GM12878 (cell line): ENCODE measurements around the gene ZBTB6. TPM values are rescaled to one million over a fixed set of nuclear protein-coding genes. Genes with fewer than 3 reads are reported as not detected.

ENCODE experiments used
- ATAC-seq: fragments of 200-7000 bp; cut with Tn5 transposase; 3 replicates; pipeline ENCODE4 v1.9.1; 2020; ENCODE audit warnings: mild to moderate bottlenecking, moderate library complexity
- BruUV-seq: library from RNA; stranded (reverse); fragments of 400-500 nt; replicated peaks from 2 replicates; lab custom pipeline; 2021; lab: Mats Ljungman, UMichigan
- CTCF ChIA-PET: fragments of 300-600 bp; sonication (Branson Sonifier 250); formaldehyde crosslinking; extraction: SDS; loops from one replicate; lab custom pipeline; 2021; ENCODE audit warnings: inconsistent platforms; lab: Yijun Ruan, JAX
- POLR2A ChIA-PET: fragments of 350-600 bp; formaldehyde crosslinking; extraction: SDS; loops from one replicate; lab custom pipeline; 2021; ENCODE audit warnings: inconsistent platforms; lab: Charles Lee
- RAD21 ChIA-PET: fragments of 300-600 bp; sonication (Branson Sonifier 250); formaldehyde crosslinking; loops from one replicate; lab custom pipeline; 2023; ENCODE audit warnings: antibody characterized with exemption; ENCODE audit not compliant: unreplicated experiment; lab: Charles Lee
- SMC1A ChIA-PET: fragments of 300-600 bp; sonication (Branson Sonifier 250); formaldehyde crosslinking; loops from one replicate; lab custom pipeline; 2023; ENCODE audit not compliant: unreplicated experiment, uncharacterized antibody; lab: Charles Lee
- DNase-seq: peaks from one replicate; pipeline ENCODE4 v3.0.0-alpha.2; 2011; ENCODE audit warnings: low read depth, low spot score
- FAIRE-seq: peaks from 3 replicates; lab custom pipeline; 2011; peaks lifted over from hg19 to GRCh38; lab: Jason Lieb, UNC
- H2AFZ ChIP-seq: 2 replicates; pipeline ENCODE4 v1.6.0; 2011; ENCODE audit warnings: low read depth, low read length, control low read depth; ENCODE audit not compliant: control insufficient read depth
- H3K27ac ChIP-seq: 2 replicates; pipeline ENCODE4 v1.5.1; 2011; ENCODE audit warnings: control low read depth; ENCODE audit not compliant: control insufficient read depth, insufficient read depth
- H3K27me3 ChIP-seq, 2 experiments: replicated peaks in 1 of 2; 2 replicates each; pipeline versions ENCODE4 v1.6.0 to v1.6.1; 2011; ENCODE audit warnings: low read length in 1 of 2; ENCODE audit not compliant: control insufficient read depth in 2 of 2, insufficient read depth in 2 of 2
- H3K36me3 ChIP-seq, 2 experiments: 2 replicates each; pipeline ENCODE4 v1.5.1; 2011; ENCODE audit warnings: low read length in 1 of 2; ENCODE audit not compliant: control insufficient read depth in 2 of 2, insufficient read depth in 2 of 2
- H3K4me1 ChIP-seq: 2 replicates; pipeline ENCODE4 v1.6.1; 2011; ENCODE audit warnings: mild to moderate bottlenecking, low read length, moderate library complexity, mixed read lengths; ENCODE audit not compliant: control insufficient read depth, insufficient read depth
- H3K4me2 ChIP-seq: 2 replicates; pipeline ENCODE4 v1.6.0; 2011; ENCODE audit warnings: control low read depth; ENCODE audit not compliant: control insufficient read depth, insufficient read depth
- H3K4me3 ChIP-seq: fragments of 200-600 bp; sonication (generic); 2 replicates; pipeline ENCODE4 v1.5.1; 2016
- H3K79me2 ChIP-seq: 2 replicates; pipeline ENCODE4 v1.6.0; 2011; ENCODE audit warnings: low read length; ENCODE audit not compliant: control insufficient read depth, insufficient read depth
- H3K9ac ChIP-seq: 2 replicates; pipeline ENCODE4 v1.8.0; 2011; ENCODE audit warnings: low read length, control low read depth, mixed read lengths; ENCODE audit not compliant: control insufficient read depth, insufficient read depth
- H3K9me3 ChIP-seq: replicated peaks from 3 replicates; pipeline ENCODE4 v1.5.1; 2011; ENCODE audit warnings: mild to moderate bottlenecking, low read length; ENCODE audit not compliant: control insufficient read depth, insufficient read depth
- H4K20me1 ChIP-seq: 2 replicates; pipeline ENCODE4 v1.6.0; 2011; ENCODE audit not compliant: control insufficient read depth, insufficient read depth
- ATF7 ChIP-seq: fragments of 450-650 bp; IDR thresholded peaks from 2 replicates; pipeline ENCODE4 v1.6.1; 2016; ENCODE audit warnings: low read depth, mild to moderate bottlenecking
- CREB1 ChIP-seq: IDR thresholded peaks from 2 replicates; pipeline ENCODE4 v1.6.1; 2012; ENCODE audit warnings: low read depth, mild to moderate bottlenecking, inconsistent platforms
- CREM ChIP-seq: IDR thresholded peaks from 2 replicates; pipeline ENCODE4 v1.6.1; 2014; ENCODE audit warnings: antibody characterized with exemption, low read depth
- EGR1 ChIP-seq, 2 experiments: IDR thresholded peaks; 1 replicate in 1 of 2; 2 replicates in 1 of 2; pipeline ENCODE4 v1.6.1; 2011 to 2012; ENCODE audit warnings: low read depth in 2 of 2, low read length in 2 of 2, borderline replicate concordance in 1 of 2, mild to moderate bottlenecking in 1 of 2, moderate library complexity in 1 of 2
- LARP7 ChIP-seq: fragments of 450-650 bp; IDR thresholded peaks from 2 replicates; pipeline ENCODE4 v1.6.1; 2017; ENCODE audit warnings: mild to moderate bottlenecking
- MEF2A ChIP-seq: IDR thresholded peaks from 2 replicates; pipeline ENCODE4 v1.6.1; 2011; ENCODE audit warnings: low read depth, mild to moderate bottlenecking, low read length, moderate library complexity; ENCODE audit not compliant: insufficient read depth
- PAX8 ChIP-seq: fragments of 450-650 bp; IDR thresholded peaks from 2 replicates; pipeline ENCODE4 v1.6.1; 2017; ENCODE audit warnings: mild to moderate bottlenecking, moderate library complexity
- PKNOX1 ChIP-seq: fragments of 450-650 bp; IDR thresholded peaks from 2 replicates; pipeline ENCODE4 v1.6.1; 2016; ENCODE audit warnings: mild to moderate bottlenecking
- RAD51 ChIP-seq: fragments of 450-650 bp; IDR thresholded peaks from 2 replicates; pipeline ENCODE4 v1.6.1; 2016; ENCODE audit warnings: moderate library complexity, mild to moderate bottlenecking, inconsistent platforms
- RELA ChIP-seq: fragments of 450-650 bp; IDR thresholded peaks from 2 replicates; pipeline ENCODE4 v1.8.0; 2014; ENCODE audit warnings: borderline replicate concordance; ENCODE audit not compliant: partially characterized antibody
- SIX5 ChIP-seq: IDR thresholded peaks from 2 replicates; pipeline ENCODE4 v1.6.1; 2011; ENCODE audit warnings: mild to moderate bottlenecking, low read depth, low read length, moderate library complexity; ENCODE audit not compliant: severe bottlenecking
- SPI1 ChIP-seq: IDR thresholded peaks from 2 replicates; pipeline ENCODE4 v1.6.1; 2011; ENCODE audit warnings: low read depth, mild to moderate bottlenecking, low read length, moderate library complexity, borderline replicate concordance; ENCODE audit not compliant: insufficient read depth
- STAT3 ChIP-seq: IDR thresholded peaks from 2 replicates; pipeline ENCODE4 v1.6.1; 2011; ENCODE audit warnings: low read depth, low read length, improper control_type of control experiment
- YBX1 ChIP-seq: fragments of 450-650 bp; IDR thresholded peaks from 2 replicates; pipeline ENCODE4 v1.6.1; 2016; ENCODE audit warnings: antibody characterized with exemption
- ZNF384 ChIP-seq: IDR thresholded peaks from 2 replicates; pipeline ENCODE4 v1.6.1; 2012; ENCODE audit warnings: low read depth, mild to moderate bottlenecking, low read length, improper control_type of control experiment, borderline replicate concordance
- WGBS: methylation state at CpG from one replicate; pipeline ENCODE4 v1.1.6; 2016; ENCODE audit warnings: low lambda C conversion rate; ENCODE audit not compliant: insufficient replicate concordance, insufficient coverage; ENCODE audit errors: missing lambda C conversion rate; 5-methylcytosine and 5-hydroxymethylcytosine counted together
- in situ Hi-C: fragments of 300-500 bp; cut with MboI; formaldehyde crosslinking; loops from 9 replicates; pipeline ENCODE4 v1.14.3; 2018; ENCODE audit warnings: mixed read lengths
- intact Hi-C: fragments of 100-400 bp; cut with micrococcal nuclease; formaldehyde crosslinking; loops from one replicate; pipeline ENCODE4 v1.14.2; 2022; ENCODE audit not compliant: unreplicated experiment
- polyA plus RNA-seq, 11 experiments: library from polyadenylated mRNA; depleted of rRNA in 4 of 11; unstranded in 6 of 11; stranded (reverse) in 5 of 11; fragments of >200 nt; fragmentation: Nextera tagmentation in 4 of 11; fragmentation: Illumina TruSeq in 1 of 11; extraction: Ambion mirVana in 4 of 11; extraction: Trizol in 1 of 11; gene quantifications; 1 replicate in 1 of 11; 2 replicates in 10 of 11; pipeline versions ENCODE4 v1.2.1 to v1.2.3, GENCODE V29; 2011 to 2016; ENCODE audit warnings: inconsistent platforms in 2 of 11, missing spikeins in 2 of 11, low read depth in 1 of 11
- total RNA-seq, 4 experiments: library from RNA; depleted of rRNA in 3 of 4; stranded (reverse); fragments of >200 nt in 3 of 4; fragmentation: Illumina TruSeq in 1 of 4; extraction: Trizol in 1 of 4; gene quantifications; 2 replicates each; pipeline versions ENCODE4 v1.2.1 to v1.2.3, GENCODE V29; 2013 to 2021
- TF ChIP-seq, protein P1 (sequence below): fragments of 150-350 bp; IDR thresholded peaks from 2 replicates; pipeline ENCODE4 v1.6.1; 2016; ENCODE audit warnings: low read depth, low read length
- TF ChIP-seq, protein P2 (sequence below): IDR thresholded peaks from 2 replicates; pipeline ENCODE4 v1.6.1; 2011; ENCODE audit warnings: borderline replicate concordance, low read depth, mild to moderate bottlenecking, moderate library complexity, mixed read lengths, low read length; ENCODE audit not compliant: insufficient read depth; ENCODE audit errors: extremely low read length

Gene ZBTB6
- total and polyA plus RNA-seq, 10 of the 15 experiments (the other 5 are each of a cell fraction or from before 2014, with no cell fraction given): 1.7 to 11.5 (median 7.0) TPM

DNA sequence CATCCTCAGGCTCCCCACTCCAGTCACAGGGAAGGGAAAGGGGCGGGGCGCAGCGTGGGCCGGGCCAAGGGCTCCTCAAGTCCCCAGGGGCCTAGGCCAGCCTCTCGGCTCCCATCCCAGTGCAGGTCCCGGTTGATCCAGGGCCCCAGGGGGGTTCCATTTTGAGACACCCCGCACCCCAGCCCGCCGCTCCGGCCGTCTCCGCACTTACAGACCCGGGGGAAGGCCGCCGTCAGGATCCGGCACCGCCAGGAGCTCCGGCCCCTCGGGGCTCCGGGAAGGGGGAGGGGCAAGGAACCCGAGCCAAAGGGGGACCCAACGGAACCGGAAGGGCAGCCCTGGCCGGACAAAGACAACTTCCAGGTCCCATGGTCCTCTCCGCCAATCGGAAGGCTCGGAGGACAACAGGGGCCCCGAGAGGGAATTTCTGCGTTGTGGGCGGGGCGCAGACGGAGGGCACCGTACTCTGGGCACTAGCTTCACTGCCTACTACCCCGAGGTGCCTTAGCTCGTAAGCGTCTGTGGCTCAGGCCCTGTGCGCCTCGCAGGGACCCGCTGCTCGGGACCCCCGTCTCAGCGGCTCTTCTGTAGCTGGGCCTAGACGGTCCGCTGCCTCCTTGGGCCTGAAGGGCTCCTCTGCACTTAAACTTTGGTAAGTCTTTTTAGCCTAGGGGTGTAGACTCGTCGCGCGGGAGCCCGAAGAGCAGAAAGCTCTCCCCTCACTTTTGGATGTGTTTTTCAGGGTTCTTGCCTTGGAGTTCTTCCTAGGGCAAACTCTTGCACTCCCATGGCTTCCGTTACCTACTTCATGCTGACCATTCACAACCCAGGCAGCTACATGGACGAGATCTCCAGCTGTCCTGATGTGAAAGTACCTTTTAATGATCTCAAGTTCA is 18.4 kb upstream of the ZBTB6 start, which contains the start of gene ZBTB26:
TSS of gene ZBTB26 (minus strand) at position 287 of the 896 bp plus-strand sequence. CDS start 11,578 bp downstream, outside the sequence.
- H4K20me1 ChIP-seq: no peaks in the 10 kb centered on the region
- H3K27ac ChIP-seq: peak within 1 kb of the TSS; percentile 56
- no peaks in the 10 kb centered on the region for H3K27me3 ChIP-seq
- H2AFZ ChIP-seq: peak within 1 kb of the TSS; percentile 82
- ChIA-PET SMC1A (interaction anchor here (0.8 to 4.1 kb wide), 11 partner anchors 10 to 364 kb away, joined by 3 to 21 read pairs (median 3); partner anchors contain the start of genes RABGAP1 and ZBTB6), POLR2A (interaction anchor here (0.6 to 4.7 kb wide), 11 partner anchors 10 to 60 kb away, joined by 3 to 41 read pairs (median 5); partner anchors contain the start of genes RABGAP1, RC3H2 and ZBTB6), CTCF (interaction anchor here (1.0 to 2.9 kb wide), 11 partner anchors 9 to 60 kb away, joined by 3 to 12 read pairs (median 5); partner anchors contain the start of genes RABGAP1, RC3H2 and ZBTB6), RAD21 (interaction anchor here (1.1 to 3.6 kb wide), 7 partner anchors 10 to 60 kb away, joined by 3 to 34 read pairs (median 11); partner anchors contain the start of genes RABGAP1 and ZBTB6)
- FAIRE-seq: peak; percentile 93
- intact Hi-C loops: loop anchor here (1.0 kb wide), 2 partner anchors 9 to 18 kb away; partner anchors contain the start of gene ZBTB6
- BruUV-seq: TSS peak; percentile 67
- peak; percentile 98 for ATAC-seq
- peak within 1 kb of the TSS; percentile 88 for H3K4me3 ChIP-seq
- in situ Hi-C loops: no loop called here
- H3K4me2 ChIP-seq: peak within 1 kb of the TSS; percentile 95
- peak; percentile 74 for DNase-seq
- peaks cover 0 to 4% of the 10 kb centered on the region in 2 experiments; a peak in 1 of 4 replicates for H3K36me3 ChIP-seq
- WGBS: under 1% methylated on average over 51 of the region's 51 CpGs
- H3K4me1 ChIP-seq: peaks cover 4% of the 10 kb centered on the region
- H3K9me3 ChIP-seq: no peaks in the 10 kb centered on the region
- H3K79me2 ChIP-seq: peaks cover 61% of the 10 kb centered on the region
- H3K9ac ChIP-seq: peak within 1 kb of the TSS; percentile 87
- no peak for TF ChIP-seq ATF7
- peak; percentile 52; the same call in 1 of the 2 replicates for TF ChIP-seq RAD51
- TF ChIP-seq STAT3: no peak
- peak; percentile 81; the same call in 1 of the 2 replicates for TF ChIP-seq LARP7
- peak; percentile 66 for TF ChIP-seq RELA
- TF ChIP-seq, protein P1, sequence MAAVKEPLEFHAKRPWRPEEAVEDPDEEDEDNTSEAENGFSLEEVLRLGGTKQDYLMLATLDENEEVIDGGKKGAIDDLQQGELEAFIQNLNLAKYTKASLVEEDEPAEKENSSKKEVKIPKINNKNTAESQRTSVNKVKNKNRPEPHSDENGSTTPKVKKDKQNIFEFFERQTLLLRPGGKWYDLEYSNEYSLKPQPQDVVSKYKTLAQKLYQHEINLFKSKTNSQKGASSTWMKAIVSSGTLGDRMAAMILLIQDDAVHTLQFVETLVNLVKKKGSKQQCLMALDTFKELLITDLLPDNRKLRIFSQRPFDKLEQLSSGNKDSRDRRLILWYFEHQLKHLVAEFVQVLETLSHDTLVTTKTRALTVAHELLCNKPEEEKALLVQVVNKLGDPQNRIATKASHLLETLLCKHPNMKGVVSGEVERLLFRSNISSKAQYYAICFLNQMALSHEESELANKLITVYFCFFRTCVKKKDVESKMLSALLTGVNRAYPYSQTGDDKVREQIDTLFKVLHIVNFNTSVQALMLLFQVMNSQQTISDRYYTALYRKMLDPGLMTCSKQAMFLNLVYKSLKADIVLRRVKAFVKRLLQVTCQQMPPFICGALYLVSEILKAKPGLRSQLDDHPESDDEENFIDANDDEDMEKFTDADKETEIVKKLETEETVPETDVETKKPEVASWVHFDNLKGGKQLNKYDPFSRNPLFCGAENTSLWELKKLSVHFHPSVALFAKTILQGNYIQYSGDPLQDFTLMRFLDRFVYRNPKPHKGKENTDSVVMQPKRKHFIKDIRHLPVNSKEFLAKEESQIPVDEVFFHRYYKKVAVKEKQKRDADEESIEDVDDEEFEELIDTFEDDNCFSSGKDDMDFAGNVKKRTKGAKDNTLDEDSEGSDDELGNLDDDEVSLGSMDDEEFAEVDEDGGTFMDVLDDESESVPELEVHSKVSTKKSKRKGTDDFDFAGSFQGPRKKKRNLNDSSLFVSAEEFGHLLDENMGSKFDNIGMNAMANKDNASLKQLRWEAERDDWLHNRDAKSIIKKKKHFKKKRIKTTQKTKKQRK: no peak
- TF ChIP-seq PAX8: no peak
- TF ChIP-seq SIX5: peak; percentile 38
- TF ChIP-seq PKNOX1: no peak
- TF ChIP-seq, protein P2, sequence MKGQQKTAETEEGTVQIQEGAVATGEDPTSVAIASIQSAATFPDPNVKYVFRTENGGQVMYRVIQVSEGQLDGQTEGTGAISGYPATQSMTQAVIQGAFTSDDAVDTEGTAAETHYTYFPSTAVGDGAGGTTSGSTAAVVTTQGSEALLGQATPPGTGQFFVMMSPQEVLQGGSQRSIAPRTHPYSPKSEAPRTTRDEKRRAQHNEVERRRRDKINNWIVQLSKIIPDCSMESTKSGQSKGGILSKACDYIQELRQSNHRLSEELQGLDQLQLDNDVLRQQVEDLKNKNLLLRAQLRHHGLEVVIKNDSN: peak; percentile 69
- no peak for TF ChIP-seq SPI1
- no peak for TF ChIP-seq ZNF384
- TF ChIP-seq EGR1 (IDR thresholded peaks at IDR 0.05; ENCODE audit: borderline replicate concordance in 1 of 2, low read depth in 2 of 2, low read length in 2 of 2): 0 out of 3 replicates have a peak, but pooled peaks of 1 of the 2 experiments have one; percentile 24
- no peak for TF ChIP-seq YBX1
- peak; percentile 67 for TF ChIP-seq CREB1
- peak; percentile 56; the same call in 1 of the 2 replicates for TF ChIP-seq CREM
- TF ChIP-seq MEF2A: 0 out of 2 replicates have a peak, but pooled peaks have one; percentile 48
